Gastrocnemius medialis (tissue), 4 donors: ENCODE data around the gene MGMT.

Source experiments
- CTCF ChIP-seq, 5 experiments: fragments of 450-650 bp in 3 of 5; fragments of 200-600 bp in 2 of 5; sonication (generic) in 2 of 5; IDR thresholded peaks in 4 of 5; conservative IDR thresholded peaks in 1 of 5; 1 replicate in 4 of 5; 2 replicates in 1 of 5; pipeline ENCODE4 v1.5.1; 2016 to 2019; ENCODE audit warnings: antibody characterized with exemption in 5 of 5, mild to moderate bottlenecking in 3 of 5, moderate library complexity in 3 of 5
- POLR2A ChIP-seq, 2 donors: fragments of 450-650 bp; IDR thresholded peaks; one replicate each; pipeline ENCODE4 v1.6.1; 2017; ENCODE audit warnings: antibody characterized with exemption in 2 of 2, mild to moderate bottlenecking in 2 of 2, moderate library complexity in 2 of 2

DNA sequence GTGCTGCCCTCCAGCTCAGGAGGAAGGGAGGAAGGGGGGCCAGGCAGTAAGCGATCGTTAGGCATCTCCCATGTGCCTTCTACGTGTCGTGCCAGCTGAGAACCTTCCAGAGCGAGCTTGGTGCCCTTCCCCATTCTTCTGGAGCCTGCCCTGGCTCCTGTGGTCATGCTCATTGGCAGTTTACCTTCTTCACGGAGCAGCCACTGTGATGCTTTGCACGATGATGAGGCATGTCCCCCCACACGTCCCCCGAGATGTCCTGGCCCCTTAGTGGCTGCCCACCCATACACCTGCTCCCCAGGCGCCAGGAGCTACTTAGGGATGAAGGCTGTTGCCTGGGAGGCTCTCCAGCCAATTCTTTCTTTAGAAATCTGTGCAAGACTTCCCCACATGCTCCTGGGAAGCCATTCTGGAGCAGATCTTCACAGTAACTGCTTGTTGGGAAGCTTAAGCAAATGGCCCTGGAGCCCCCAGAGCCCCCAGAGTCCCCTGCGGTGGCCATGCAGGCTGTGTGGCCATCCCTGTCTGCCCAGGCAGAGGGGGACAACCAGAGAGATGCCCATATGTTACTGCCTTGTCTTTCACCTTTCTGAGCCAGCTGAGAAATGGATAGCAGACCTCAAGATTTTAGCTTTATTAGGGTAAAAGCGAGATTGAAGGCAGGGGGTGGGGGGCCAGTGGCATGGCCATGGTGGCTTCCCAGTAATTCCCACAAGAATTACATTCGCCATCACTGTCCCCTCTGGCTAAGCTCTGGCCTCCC is 298.0 kb downstream of the MGMT start:
- TF ChIP-seq CTCF (IDR thresholded peaks at IDR 0.05 in 4 of 5, conservative IDR thresholded peaks at IDR 0.05 in 1 of 5) (no peak), POLR2A (IDR thresholded peaks at IDR 0.05) (no peak)
